ENCODE measurements around the gene ATP2C2. TPM values are rescaled to one million over a fixed set of nuclear protein-coding genes. Genes with fewer than 3 reads are reported as not detected.

ATP2C2 gene
- polyA plus RNA-seq, 1 of the 3 experiments (the other 2 are of a cell fraction) = 0.33 TPM

- Histone ChIP-seq H3K79me2 (ENCODE audit: insufficient read depth) (no peaks in the 10 kb centered on the region), H3K27ac (ENCODE audit: low read depth in 2 of 2, low read length in 1 of 2) (no peak overlapping the region), H3K4me2 (no peak overlapping the region), H3K9ac (no peak overlapping the region), H3K36me3 (replicated peaks in 1 of 2; ENCODE audit: control insufficient read depth in 1 of 2, insufficient read depth in 2 of 2, low read length in 1 of 2) (no peaks in the 10 kb centered on the region), H4K20me1 (ENCODE audit: insufficient read depth) (no peaks in the 10 kb centered on the region), H3K27me3 (ENCODE audit: insufficient read depth) (no peaks in the 10 kb centered on the region), H2AFZ (ENCODE audit: low read depth) (no peak overlapping the region), H3K9me2 (no peaks in the 10 kb centered on the region), H3K4me1 (ENCODE audit: control insufficient read depth in 1 of 2, insufficient read depth in 2 of 2, low read depth in 1 of 2, low read length in 1 of 2) (no peaks in the 10 kb centered on the region), H3K9me3 (no peaks in the 10 kb centered on the region), H3F3A (replicated peaks; ENCODE audit: insufficient read depth) (no peaks in the 10 kb centered on the region), H3K4me3 (ENCODE audit: low read depth in 2 of 2, low read length in 1 of 2) (no peak overlapping the region)
- no peak for DNase-seq
- 75% methylated on average over 17 of the region's 17 CpGs for WGBS (ENCODE audit: low lambda C conversion rate)
- ChIA-PET POLR2A (no interaction called here), CTCF (no interaction called here)
- no peak for TF ChIP-seq TAF1 (IDR thresholded peaks at IDR 0.05; ENCODE audit: borderline replicate concordance, low read depth, low read length)
- TF ChIP-seq SIN3A (IDR thresholded peaks at IDR 0.05; ENCODE audit: borderline replicate concordance, low read depth, low read length) = no peak
- TF ChIP-seq RFX5 (IDR thresholded peaks at IDR 0.05; ENCODE audit: low read length) = no peak
- TF ChIP-seq RAD21 (IDR thresholded peaks at IDR 0.05; ENCODE audit: low read length) = no peak
- no peak for TF ChIP-seq EP300 (IDR thresholded peaks at IDR 0.05; ENCODE audit: borderline replicate concordance in 1 of 2, low read depth in 1 of 2, low read length in 1 of 2)
- no peak for TF ChIP-seq SMC3 (IDR thresholded peaks at IDR 0.05; ENCODE audit: low read depth, low read length)
- no peak for TF ChIP-seq USF2 (IDR thresholded peaks at IDR 0.05; ENCODE audit: borderline replicate concordance, low read depth, low read length)
- TF ChIP-seq REST (IDR thresholded peaks at IDR 0.05; ENCODE audit: low read depth, low read length) = no peak
- TF ChIP-seq MEF2A (IDR thresholded peaks at IDR 0.05; ENCODE audit: borderline replicate concordance, low read depth) = no peak
- no peak for TF ChIP-seq CTCF (IDR thresholded peaks at IDR 0.05)
- no peak for TF ChIP-seq FOSL2 (IDR thresholded peaks at IDR 0.05; ENCODE audit: borderline replicate concordance, low read depth)
- no peak for TF ChIP-seq NRF1 (IDR thresholded peaks at IDR 0.05; ENCODE audit: low read depth, low read length)
- TF ChIP-seq MAX (IDR thresholded peaks at IDR 0.05; ENCODE audit: low read depth) = no peak
- TF ChIP-seq TCF12 (IDR thresholded peaks at IDR 0.05) = no peak
- TF ChIP-seq TEAD4 (IDR thresholded peaks at IDR 0.05; ENCODE audit: borderline replicate concordance, insufficient read depth) = no peak
- TF ChIP-seq EZH2phosphoT487 (IDR thresholded peaks at IDR 0.05; ENCODE audit: borderline replicate concordance, low read depth) = no peak
- TF ChIP-seq NFIC (IDR thresholded peaks at IDR 0.05; ENCODE audit: borderline replicate concordance) = no peak
- no peak for TF ChIP-seq MXI1 (IDR thresholded peaks at IDR 0.05; ENCODE audit: low read depth, low read length)
- no peak for TF ChIP-seq FOXM1 (IDR thresholded peaks at IDR 0.05; ENCODE audit: low read depth)
- no peak for TF ChIP-seq RCOR1 (IDR thresholded peaks at IDR 0.05; ENCODE audit: low read length)
These were observed 83.4 kb downstream of the ATP2C2 start for GRCh38 chr16:84451781-84452180.

Measured in SK-N-SH (cell line).